HG03280 (cell line): ENCODE measurements around the gene KISS1R.
"Not testable (repeated sequence)": the region's sequence is repeated elsewhere in the genome, so short reads cannot be mapped to it uniquely, and the experiment has no call there.

Experiments used
- ATAC-seq: cut with Tn5 transposase; IDR thresholded peaks from one replicate; pipeline ENCODE4 v1.9.1; 2021; ENCODE audit warnings: mild to moderate bottlenecking, moderate library complexity; ENCODE audit not compliant: unreplicated experiment

KISS1R gene

GRCh38 chr19:881385-882071, 35.6 kb upstream of the KISS1R start:
- ATAC-seq, result no peak

DNA sequence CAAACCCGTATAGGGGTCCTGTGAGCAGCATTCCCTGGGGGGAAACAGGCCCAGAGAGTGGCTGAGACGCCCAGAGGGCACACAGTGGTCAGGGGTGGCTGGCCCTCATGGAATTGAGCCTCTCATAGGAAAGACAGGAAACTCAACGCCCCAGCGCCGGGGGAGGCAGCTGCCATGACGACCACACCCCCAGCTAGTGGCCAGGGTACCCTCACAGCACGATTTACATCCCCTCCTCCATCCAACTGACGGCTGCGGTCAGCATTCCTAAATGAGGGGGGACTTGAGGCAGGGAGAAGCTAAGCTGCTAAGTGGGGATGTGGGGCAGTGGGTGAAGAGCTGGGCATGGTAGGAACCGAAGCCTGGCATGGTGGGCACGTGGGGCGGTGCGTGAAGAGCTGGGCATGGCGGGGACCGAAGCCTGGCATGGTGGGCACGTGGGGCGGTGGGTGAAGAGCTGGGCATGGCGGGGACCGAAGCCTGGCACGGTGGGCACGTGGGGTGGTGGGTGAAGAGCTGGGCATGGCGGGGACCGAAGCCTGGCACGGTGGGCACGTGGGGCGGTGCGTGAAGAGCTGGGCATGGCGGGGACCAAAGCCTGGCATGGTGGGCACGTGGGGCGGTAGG, 34.1 kb upstream of the KISS1R start:
- no peak for ATAC-seq

- no peak for ATAC-seq
These were observed 33.4 kb upstream of the KISS1R start for GRCh38 chr19:883661-884211.

- no peak for ATAC-seq
These were observed 32.5 kb upstream of the KISS1R start for GRCh38 chr19:884420-885211.

GRCh38 chr19:885536-886224, 31.5 kb upstream of the KISS1R start:
- ATAC-seq, result no peak

- ATAC-seq, result no peak
These were observed 30.1 kb upstream of the KISS1R start for GRCh38 chr19:887072-887471.

- no peak for ATAC-seq
These were observed 29.5 kb upstream of the KISS1R start for GRCh38 chr19:887599-887998.

DNA sequence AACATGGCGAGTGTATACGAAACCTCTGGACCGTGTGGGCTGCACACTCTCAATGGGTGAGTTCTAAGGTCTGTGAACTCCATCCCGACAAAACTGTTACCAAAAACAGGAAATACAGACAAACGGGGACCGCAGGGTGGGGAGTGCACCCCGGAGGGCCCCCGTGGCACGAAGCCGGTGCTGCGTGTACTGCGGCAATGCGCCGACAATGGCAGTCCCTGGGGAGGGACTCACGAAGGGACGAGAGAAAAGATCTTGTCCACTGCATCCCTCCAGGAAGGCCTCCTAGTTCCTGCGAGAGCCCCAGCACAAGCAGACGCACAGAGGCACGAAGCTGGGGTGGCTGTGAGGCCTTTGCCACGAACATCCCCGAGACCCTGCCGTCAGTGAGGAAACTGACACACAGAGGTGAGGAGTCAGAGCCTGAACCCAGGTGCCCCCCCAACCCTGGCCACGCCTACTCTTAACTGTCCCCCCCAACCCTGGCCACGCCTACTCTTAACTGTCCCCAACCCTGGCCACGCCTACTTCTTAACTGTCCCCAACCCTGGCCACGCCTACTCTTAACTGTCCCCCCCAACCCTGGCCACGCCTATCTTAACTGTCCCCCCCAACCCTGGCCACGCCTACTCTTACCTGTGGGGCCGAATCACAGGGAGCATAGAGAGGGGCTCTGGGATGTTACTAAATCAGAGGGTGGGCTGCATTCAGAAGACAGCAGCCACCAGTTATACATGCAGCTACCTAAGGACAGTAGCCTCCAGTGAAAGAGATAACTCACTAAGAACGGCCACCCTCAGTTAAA, 28.4 kb upstream of the KISS1R start:
- ATAC-seq, result no peak

DNA sequence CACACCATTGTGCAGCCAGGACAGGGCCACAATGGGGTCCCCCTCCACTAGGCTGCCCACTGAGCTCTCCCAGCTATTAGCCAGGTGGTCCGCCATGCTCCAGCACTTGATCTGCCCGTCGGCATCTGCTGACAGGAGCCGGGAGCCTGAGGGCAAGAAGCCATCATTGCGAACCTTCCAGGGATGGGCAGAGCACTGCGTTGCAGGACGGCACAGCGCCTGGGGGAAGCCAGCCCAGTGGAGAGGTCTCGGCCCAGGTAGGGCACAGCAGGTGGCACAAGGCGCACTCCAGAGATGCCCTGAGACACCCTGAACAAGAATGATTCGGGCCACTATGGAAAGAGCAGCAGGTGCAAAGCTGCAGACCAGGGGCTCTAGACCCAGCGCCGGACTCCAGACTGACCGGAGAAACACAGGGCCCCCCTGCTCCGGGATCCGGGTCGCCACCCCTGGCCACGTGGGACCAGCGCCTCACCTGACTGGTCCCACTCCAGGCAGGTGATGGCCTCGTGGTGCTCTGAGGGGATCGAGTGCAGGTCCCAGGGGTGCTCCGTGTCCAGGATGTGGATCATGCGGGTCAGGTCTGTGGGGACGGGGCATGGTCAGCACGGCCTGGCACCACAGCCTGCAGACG, 27.4 kb upstream of the KISS1R start:
- no peak for ATAC-seq

DNA sequence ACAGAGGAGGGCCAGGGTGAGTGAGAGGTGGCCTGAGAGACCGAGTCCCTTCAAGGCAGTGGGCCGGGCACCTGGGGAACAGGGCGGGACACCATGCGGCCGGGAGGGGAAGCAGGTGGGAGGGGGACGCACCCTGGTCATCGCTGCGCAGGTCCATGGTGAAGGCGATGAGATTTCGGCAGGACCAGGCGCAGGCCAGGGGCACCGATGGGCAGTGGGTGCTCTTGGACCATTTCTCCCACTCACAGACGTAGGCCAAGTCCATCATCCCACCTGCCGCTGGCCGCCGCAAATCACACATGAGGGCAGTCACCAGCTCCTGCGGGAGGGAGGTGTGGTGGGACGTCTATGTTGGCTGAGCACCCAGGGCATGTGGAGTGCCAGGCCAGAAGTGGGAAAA, 26.3 kb upstream of the KISS1R start:
- no peak for ATAC-seq

DNA sequence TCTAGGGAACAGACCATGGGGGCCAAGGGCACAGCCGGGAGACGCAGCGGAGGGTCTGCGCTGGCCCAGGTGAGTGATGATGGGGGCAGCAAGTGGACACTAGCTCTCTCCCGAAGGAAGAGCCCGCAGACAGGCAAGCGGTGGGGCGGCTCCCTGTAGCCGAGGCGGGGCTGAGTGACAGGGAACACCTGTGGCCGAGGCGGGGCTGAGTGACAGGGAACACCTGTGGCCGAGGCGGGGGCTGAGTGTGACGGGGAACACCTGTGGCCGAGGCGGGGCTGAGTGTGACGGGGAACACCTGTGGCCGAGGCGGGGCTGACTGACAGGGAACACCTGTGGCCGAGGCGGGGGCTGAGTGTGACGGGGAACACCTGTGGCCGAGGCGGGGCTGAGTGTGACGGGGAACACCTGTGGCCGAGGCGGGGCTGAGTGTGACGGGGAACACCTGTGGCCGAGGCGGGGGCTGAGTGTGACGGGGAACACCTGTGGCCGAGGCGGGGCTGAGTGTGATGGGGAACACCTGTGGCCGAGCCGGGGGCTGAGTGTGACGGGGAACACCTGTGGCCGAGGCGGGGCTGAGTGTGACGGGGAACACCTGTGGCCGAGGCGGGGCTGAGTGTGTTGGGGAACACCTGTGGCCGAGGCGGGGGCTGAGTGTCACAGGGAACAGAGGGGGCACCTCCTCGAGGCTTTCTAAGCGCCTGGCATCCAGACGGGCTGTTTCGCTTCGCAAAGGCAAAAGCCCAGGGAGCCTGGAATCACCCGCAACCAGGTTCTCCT, 25.5 kb upstream of the KISS1R start:
- not testable (repeated sequence) for ATAC-seq

DNA sequence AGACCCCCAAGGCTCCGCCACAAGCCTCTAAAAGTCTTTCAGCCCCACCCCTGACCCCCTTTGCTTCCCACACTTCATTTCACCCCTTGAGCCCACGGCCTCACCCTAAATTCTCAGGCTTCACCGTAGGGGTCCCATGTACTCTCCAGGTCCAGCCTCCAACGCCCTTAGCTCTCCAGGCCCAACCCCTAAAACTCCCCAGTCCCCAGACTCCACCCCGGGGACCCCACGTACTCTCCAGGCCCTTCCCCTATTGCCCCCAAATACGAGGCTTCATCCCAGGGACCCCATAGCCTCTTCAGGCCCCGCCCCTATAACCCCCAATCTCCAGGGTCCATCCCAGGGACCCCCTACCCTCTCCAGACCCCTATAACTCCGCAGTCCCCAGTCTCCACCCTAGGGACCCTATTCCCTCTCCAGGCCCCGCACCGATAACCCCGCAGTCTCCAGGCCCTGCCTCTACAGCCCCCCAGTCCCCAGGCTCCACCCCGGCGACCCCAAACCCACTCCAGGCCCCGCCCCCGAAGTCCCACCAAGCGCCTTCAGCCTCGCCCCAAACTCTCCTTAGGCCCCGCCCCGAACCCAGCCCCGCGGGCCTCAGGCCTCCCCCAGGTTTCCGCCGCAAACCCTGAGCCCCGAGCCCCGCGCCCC, 24.8 kb upstream of the KISS1R start:
- ATAC-seq, result no peak

DNA sequence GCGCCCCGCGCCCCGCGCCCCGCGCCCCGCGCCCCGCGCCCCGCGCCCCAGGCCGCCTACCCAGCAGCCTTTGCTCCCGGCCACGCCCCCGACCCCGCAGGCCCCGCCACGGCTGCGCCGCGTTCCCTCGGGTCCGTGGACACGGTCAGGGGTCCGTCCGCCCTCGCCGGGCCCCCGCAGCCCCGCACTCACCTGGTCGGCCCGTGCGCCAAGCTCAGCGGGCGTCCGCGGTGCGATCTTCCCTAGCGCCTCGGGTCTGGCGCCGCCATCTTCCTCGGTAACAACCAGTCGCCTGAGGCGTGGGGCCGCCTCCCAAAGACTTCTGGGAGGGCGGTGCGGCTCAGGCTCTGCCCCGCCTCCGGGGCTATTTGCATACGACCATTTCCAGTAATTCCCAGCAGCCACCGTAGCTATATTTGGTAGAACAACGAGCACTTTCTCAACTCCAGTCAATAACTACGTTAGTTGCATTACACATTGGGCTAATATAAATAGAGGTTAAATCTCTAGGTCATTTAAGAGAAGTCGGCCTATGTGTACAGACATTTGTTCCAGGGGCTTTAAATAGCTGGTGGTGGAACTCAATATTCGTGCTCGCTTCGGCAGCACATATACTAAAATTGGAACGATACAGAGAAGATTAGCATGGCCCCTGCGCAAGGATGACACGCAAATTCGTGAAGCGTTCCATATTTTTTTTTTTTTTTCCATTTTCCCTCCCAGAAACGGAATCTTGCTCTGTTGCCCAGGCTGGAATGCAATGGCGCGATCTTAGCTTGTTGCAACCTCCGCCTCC, 24.0 kb upstream of the KISS1R start, which contains the start of the genes MED16 and RNU6-9:
Gene MED16, minus strand, starts transcription at position 294 of the 796 bp plus-strand sequence. CDS start 2,056 bp downstream, outside the sequence.
Gene RNU6-9, plus strand, starts transcription at position 591 of the 796 bp plus-strand sequence.
- ATAC-seq, result peak; percentile 89

GRCh38 chr19:896434-896833, 20.7 kb upstream of the KISS1R start:
- no peak for ATAC-seq

DNA sequence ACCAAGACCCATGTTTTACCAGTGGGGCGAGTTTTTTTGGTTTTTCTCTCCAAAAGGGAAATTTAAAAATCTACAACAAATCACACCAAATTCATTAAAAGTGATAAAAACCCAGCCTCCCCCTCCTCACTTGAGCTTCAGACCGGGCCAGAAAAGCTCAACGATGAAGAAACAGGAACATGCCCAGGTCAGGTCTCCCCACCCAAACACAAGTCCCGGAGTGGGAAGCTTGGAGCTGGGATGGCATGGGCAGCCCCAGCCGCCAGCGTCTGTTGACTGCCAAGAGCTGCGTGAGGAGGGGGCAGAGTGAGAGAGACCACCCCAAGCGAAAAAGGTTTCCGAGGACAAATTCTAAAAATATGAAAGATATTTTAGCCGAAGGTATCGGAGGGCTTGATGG, 20.1 kb upstream of the KISS1R start:
- no peak for ATAC-seq

- ATAC-seq, result no peak
These were observed 19.6 kb upstream of the KISS1R start for GRCh38 chr19:897442-898039.

DNA sequence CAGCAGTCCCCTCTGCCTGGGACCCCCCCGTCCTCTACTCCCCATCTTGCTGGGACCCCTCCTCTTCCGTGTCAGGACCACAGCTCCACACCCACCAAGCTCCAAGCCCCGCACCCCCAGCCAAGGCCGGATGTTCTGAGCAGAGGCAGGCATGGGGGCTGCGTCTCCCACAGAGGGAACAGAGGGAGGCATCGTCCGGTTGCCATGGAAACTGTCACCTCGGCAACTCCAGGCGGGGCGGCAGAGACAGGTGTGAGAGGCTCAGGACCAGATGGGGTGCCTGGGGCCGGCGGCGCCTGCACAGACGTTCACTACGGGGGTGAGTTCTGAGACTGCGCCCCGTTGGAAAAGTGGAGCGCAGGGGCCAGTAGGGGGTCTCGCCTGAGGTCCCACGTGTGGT, 18.5 kb upstream of the KISS1R start:
- no peak for ATAC-seq
